GM21390 (cell line): ENCODE measurements around the gene KCNQ5.

ENCODE experiments used
- ATAC-seq: cut with Tn5 transposase; IDR thresholded peaks from one replicate; pipeline ENCODE4 v1.9.1; 2021; ENCODE audit not compliant: unreplicated experiment

Gene KCNQ5

GRCh38 chr6:72639920-72640614 lies 18.2 kb downstream of the KCNQ5 start:
- ATAC-seq = no peak

GRCh38 chr6:72640615-72640930 lies 18.7 kb downstream of the KCNQ5 start:
- ATAC-seq = no peak

- ATAC-seq = peak; percentile 44
Measured at GRCh38 chr6:72642435-72642834, 20.6 kb downstream of the KCNQ5 start.

GRCh38 chr6:72643214-72643613 lies 21.4 kb downstream of the KCNQ5 start:
- ATAC-seq = no peak

GRCh38 chr6:72646604-72647485 lies 25.0 kb downstream of the KCNQ5 start:
- ATAC-seq = no peak

GRCh38 chr6:72647489-72647888 lies 25.6 kb downstream of the KCNQ5 start:
- no peak for ATAC-seq

GRCh38 chr6:72649032-72649984 lies 27.4 kb downstream of the KCNQ5 start:
- ATAC-seq = peak; percentile 54

- no peak for ATAC-seq
Measured at GRCh38 chr6:72650081-72650745, 28.3 kb downstream of the KCNQ5 start.

- ATAC-seq = no peak
Measured at GRCh38 chr6:72651174-72651573, 29.3 kb downstream of the KCNQ5 start.

GRCh38 chr6:72651967-72652956 lies 30.4 kb downstream of the KCNQ5 start:
- no peak for ATAC-seq

GRCh38 chr6:72653026-72653425 lies 31.2 kb downstream of the KCNQ5 start:
- no peak for ATAC-seq

- ATAC-seq = peak; percentile 74
Measured at GRCh38 chr6:72654071-72654621, 32.3 kb downstream of the KCNQ5 start.

GRCh38 chr6:72657407-72658197 lies 35.7 kb downstream of the KCNQ5 start:
- ATAC-seq = no peak

GRCh38 chr6:72659754-72660153 lies 37.9 kb downstream of the KCNQ5 start:
- no peak for ATAC-seq

GRCh38 chr6:72661411-72661810 lies 39.5 kb downstream of the KCNQ5 start:
- ATAC-seq = no peak

- ATAC-seq = no peak
Measured at GRCh38 chr6:72665599-72665998, 43.7 kb downstream of the KCNQ5 start.

GRCh38 chr6:72669324-72669723 lies 47.5 kb downstream of the KCNQ5 start:
- no peak for ATAC-seq

- ATAC-seq = no peak
Measured at GRCh38 chr6:72672906-72673305, 51.0 kb downstream of the KCNQ5 start.
